Vagina (tissue), 2 donors: Measurements from ENCODE around the gene MS4A2.

ENCODE experiments used
- CTCF ChIP-seq, 3 experiments: fragments of 450-650 bp in 2 of 3; fragments of 200-600 bp in 1 of 3; sonication (generic) in 1 of 3; IDR thresholded peaks; one replicate each; pipeline ENCODE4 v1.5.1; 2017 to 2019; ENCODE audit warnings: antibody characterized with exemption in 3 of 3, mild to moderate bottlenecking in 2 of 3, moderate library complexity in 2 of 3
- POLR2AphosphoS5 ChIP-seq, 2 donors: sonication (generic); formaldehyde crosslinking; IDR thresholded peaks; one replicate each; pipeline ENCODE4 v1.9.0; 2017; ENCODE audit warnings: antibody characterized with exemption in 2 of 2, mild to moderate bottlenecking in 2 of 2, low read depth in 1 of 2; ENCODE audit not compliant: insufficient read depth in 1 of 2

DNA sequence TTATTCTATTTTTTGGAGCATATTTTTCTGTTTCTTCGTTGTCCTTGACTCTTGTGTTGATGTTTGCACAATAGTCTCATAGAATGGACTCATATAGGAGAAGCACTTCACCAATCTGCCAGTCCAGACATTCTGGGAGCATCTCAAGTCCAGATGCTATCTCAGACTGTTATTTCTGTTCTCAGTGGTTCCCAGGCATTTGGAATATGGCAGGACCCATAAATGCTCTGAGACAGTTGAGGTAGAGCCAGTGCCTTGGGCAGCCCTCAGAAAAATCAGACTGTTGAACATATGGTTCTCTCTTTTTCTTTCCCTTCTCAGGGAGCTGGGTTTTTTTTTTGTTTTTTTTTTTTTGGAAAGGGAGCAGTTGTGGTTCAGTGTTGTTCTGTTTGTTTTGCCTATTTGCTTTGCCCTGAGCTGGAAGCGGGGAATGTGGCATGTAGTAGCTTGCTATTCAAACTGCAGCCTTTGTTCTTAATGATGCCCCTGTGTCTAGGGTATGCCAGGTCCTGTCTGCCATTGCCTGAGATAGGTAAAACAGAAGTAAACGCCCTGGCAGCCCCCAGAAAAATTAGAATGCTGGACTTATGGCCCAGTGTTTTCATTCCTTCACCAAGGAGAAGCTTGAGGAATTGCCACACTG lies 3.7 kb upstream of the MS4A2 start:
- TF ChIP-seq CTCF (IDR thresholded peaks at IDR 0.05) (no peak), POLR2AphosphoS5 (IDR thresholded peaks at IDR 0.05; ENCODE audit: insufficient read depth in 1 of 2, low read depth in 1 of 2) (no peak)
